Activated naive CD4-positive, alpha-beta T cell treated with anti-CD3 and anti-CD28 coated beads, Interleukin-2, amount 50 U/mL, for 16 hours (primary cell): ENCODE results near the gene CLDN7.

Experiments used
- DNase-seq: peaks from one replicate; pipeline ENCODE4 v3.0.0-alpha.2; 2020

The CLDN7 gene

DNA sequence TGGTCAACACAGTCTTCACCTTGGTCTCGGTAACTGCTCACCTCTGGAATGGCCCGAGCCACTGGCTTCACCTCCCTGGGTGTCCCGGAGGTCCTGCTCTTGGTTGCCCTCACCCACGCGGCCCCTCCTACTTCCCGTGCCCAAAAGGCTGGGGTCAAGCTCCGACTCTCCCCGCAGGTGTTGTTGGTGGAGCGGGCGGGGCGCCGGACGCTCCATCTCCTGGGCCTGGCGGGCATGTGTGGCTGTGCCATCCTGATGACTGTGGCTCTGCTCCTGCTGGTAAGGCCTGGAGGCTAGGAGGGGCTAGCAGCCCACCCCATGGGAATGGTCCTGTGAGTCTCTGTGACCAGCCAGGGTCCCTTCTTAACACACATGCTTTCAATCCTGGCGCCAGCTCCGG, 22.6 kb upstream of the CLDN7 start:
- DNase-seq: no peak

DNA sequence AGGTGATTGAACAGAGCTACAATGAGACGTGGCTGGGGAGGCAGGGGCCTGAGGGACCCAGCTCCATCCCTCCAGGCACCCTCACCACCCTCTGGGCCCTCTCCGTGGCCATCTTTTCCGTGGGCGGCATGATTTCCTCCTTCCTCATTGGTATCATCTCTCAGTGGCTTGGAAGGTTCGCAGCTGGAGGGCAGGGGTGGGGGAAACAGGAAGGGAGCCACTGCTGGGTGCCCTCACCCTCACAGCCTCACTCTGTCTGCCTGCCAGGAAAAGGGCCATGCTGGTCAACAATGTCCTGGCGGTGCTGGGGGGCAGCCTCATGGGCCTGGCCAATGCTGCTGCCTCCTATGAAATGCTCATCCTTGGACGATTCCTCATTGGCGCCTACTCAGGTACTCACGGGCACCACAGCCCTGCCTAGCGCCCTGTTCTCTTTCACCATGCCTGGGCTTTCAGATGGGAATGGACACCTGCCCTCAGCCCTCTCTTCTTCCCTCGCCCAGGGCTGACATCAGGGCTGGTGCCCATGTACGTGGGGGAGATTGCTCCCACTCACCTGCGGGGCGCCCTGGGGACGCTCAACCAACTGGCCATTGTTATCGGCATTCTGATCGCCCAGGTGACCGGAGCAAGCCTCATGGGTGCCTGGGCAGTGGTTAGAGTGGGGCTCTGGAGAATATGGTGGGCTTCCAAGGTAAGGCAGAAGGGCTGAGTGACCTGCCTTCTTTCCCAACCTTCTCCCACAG, 21.4 kb upstream of the CLDN7 start:
- no peak for DNase-seq

DNA sequence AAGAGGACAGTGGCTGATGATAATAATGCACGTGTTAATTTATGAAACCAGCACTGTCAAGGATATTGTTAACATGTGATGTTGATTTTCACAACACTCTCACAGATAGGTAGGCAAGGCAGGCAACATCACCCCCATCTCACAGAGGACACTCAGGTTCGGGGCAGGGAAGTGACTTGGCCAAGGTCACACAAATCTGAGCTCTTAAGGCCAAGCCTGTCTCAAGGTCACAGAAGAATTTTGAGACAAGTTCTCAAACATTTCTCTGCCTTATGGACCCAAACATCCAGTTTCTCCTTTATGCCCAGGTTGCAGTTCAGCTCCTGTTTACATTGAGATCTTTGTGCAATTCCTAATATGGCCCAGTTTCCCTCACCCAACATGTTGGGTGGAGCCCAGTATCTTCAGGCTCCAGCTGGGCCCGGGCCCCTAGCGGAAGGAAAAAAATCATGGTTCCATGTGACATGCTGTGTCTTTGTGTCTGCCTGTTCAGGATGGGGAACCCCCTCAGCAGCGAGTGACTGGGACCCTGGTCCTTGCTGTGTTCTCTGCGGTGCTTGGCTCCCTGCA, 20.6 kb upstream of the CLDN7 start:
- DNase-seq: no peak

DNA sequence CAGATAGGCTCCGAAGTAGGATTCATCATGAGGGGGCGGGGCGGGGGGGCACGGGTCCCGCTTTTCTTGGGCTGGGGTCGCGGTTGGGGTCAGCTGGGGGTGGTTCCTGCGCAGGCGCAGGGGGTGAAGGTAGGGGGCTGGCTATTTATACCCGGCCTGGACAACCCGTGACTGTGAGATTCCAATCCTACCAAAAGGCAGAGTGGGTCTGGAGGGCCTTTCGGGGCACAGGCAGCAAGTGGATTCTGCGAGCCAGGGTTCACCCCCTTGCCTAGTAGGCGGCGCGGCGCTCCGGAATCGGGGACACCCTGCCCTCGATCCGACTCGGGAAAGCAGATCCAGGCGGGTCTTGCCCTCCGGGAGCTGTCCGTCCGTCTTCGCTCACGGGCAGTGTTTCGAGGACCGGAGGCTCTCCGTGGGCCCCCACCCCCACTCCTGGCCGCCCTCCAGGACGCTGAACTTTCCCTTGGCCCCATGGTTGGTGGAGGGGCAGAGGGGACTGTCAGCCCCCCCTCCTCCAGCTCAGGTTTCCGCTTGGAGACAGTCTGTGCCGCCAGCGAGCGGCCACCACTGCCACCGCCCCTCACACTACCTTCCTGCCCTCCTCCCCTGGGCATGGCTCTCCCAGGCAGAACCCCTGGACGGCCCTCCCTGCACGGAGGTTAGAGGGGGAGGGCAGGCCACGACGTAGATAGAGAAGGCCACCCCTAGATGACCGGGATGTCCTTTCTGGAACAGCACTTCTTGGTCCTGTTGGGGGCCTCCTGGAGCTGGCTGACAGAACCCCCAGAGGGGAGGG, 19.9 kb upstream of the CLDN7 start:
- no peak for DNase-seq

DNA sequence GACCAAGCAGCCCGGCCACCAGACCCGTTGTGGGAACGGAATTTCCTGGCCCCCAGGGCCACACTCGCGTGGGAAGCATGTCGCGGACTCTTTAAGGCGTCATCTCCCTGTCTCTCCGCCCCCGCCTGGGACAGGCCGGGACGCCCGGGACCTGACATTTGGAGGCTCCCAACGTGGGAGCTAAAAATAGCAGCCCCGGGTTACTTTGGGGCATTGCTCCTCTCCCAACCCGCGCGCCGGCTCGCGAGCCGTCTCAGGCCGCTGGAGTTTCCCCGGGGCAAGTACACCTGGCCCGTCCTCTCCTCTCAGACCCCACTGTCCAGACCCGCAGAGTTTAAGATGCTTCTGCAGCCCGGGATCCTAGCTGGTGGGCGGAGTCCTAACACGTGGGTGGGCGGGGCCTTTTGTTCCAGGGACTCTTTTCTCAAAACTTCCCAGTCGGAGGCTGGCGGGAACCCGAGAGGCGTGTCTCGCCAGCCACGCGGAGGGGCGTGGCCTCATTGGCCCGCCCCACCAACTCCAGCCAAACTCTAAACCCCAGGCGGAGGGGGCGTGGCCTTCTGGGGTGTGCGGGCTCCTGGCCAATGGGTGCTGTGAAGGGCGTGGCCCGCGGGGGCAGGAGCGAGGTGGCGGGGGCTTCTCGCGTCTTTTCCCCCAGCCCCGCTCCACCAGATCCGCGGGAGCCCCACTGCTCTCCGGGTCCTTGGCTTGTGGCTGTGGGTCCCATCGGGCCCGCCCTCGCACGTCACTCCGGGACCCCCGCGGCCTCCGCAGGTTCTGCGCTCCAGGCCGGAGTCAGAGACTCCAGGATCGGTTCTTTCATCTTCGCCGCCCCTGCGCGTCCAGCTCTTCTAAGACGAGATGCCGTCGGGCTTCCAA, 19.0 kb upstream of the CLDN7 start, which contains the start of gene SLC2A4:
TSS of gene SLC2A4 (plus strand) at position 645 of the 879 bp plus-strand sequence. CDS start at position 862, 217 bp downstream.
- DNase-seq: peak; percentile 93

DNA sequence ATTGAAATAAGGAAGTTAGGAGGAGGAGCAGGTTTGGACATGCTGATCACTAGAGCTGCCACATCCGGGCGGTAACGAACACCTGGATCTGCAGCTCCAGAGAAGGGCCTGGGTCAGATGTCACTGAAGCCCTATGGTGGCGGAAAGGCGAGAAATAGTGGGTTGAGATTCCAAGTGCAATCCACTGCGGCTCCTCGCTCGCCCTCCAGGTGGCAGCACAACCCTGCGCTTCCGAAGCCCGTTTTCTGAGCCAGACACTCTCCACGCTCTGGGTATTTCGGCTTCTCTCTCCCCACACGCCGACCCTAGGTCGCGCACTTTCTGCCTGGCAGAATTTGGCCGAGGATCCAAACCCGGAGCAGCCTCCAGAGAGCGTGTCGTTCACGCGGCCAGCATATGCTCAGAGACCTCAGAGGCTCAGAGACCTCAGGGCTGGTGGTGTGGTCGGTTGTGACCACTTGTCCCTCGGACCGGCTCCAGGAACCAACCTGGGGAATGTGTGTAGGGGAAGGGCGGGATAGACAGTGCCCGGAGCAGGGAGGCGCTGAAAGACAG, 18.3 kb upstream of the CLDN7 start:
- peak; percentile 86 for DNase-seq

DNA sequence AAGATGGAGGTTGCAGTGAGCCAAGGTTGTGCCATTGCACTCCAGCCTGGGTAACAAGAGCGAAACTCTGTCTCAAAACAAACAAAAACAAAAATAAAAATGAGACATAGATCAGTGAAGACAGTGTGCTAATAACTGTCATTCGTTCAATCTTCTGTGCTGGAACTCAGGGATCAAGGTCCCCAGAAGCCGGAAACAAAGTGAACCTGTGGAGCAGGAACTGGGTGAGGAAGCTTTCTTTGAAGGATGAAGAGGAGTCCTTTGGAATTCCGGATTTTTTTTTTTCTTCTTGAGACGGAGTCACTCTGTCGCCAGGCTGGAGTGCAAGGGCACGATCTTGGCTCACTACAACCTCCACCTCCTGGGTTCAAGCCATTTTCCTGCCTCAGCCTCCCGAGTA, 17.2 kb upstream of the CLDN7 start:
- DNase-seq: no peak

DNA sequence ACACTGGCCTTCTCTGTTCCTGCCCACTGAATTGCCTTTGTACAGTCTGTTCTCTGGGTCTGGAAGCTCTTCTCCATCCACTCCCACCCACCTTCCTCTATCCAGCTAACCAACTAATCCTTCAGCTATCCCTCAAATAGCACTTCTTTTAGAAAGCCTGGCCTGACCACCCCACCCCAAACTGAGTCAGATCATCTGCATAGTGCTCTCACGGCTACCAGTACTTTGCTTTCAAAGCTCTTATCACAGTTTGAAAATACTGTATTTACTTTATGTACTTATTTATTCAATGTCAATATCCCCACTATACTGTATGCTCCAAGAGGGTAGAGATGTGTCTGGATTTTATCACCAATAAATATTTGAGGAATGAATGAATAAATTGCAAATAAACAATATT, 4.5 kb upstream of the CLDN7 start:
- DNase-seq: no peak

DNA sequence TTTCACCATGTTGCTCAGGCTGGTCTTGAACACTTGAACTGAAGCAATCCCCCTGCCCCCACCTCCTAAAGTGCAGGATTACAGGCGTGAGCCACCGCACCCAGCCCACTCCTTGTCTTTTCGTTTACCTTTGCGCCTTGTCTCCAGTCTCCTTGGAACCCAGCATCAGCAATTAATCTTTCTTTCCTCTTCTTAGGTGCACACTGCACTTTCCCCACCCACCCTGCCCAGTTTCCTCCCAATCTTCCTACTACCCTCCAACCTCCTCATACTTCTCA, 1.5 kb upstream of the CLDN7 start:
- DNase-seq: no peak

DNA sequence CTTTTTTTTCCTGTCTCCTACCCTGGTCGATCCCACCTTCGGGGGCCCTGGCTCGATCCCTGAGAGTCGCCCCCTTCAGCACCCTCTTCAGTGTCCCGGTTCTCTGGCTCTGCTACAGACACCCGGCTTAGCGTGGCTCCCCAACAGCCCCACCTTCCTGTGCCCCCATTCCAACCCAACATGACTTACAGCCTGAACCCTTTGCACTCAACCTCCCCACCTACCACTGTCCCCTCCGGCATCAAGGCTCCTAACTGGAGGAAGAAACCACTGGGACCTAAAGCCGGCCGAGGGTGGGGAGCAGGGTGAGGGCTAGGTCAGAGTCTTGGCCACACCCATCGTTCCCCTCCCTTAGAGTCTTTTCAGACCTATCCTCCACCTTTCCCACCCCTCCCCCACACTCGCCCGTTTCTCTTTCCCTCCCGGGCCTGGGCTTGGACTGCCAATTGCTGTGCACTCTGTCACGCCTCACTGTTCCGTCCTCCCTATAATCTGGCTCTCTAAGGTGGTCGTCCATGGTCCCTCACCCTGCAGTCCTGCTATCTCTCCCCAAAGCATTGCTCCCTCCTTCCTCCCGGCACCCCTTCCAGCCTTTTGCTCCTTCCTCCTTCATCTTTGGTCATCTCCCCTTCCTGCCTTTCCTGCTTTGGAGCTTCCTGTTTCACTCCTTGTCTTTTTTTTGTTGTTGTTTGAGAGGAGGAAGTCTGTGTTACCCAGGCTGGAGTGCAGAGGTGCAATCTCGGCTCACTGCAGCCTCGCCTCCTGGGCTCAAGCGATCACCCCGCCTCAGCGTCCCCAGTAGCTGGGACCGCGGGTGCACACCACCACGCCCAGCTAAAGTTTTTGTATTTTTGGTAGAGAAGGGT, 890 bp upstream of the CLDN7 start:
- DNase-seq: no peak

DNA sequence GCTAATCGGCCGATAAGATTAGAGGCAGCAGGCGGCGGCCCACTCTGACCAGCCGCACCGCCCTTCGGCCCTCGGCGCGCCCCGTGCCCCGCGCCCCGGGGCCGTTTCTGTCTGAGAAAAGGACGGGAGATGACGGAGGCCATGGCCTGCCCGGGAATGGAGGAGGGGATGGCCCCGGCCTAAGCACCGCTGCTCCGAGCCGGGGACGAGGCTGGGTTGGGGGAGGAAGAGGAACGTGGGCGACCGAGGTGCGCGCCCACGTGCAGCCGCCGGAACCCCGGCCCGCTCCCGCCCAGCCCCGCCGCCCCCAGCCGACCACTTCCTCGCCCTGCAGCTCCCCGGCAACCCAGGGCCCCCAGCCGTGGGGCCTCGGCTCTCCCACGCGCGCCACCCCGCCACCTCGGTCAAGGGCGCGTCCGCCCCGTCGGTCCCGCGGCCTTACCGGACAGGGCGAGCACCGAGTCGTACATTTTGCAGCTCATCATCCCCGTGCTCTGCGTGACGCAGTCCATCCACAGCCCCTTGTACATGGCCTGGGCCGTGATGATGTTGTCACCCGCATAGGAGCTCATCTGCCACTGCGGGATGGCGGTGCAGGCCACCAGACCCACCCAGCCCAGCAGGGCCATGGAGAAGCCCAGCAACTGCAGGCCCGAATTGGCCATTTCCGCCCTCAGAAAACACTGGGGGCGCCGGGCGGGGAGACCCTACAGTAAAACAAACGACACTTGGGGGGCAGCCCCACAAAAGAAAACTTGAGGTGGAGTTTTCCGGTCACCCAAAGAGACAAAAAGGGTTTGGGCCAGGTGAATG, 693 bp downstream of the CLDN7 start:
- peak; percentile 33 for DNase-seq

DNA sequence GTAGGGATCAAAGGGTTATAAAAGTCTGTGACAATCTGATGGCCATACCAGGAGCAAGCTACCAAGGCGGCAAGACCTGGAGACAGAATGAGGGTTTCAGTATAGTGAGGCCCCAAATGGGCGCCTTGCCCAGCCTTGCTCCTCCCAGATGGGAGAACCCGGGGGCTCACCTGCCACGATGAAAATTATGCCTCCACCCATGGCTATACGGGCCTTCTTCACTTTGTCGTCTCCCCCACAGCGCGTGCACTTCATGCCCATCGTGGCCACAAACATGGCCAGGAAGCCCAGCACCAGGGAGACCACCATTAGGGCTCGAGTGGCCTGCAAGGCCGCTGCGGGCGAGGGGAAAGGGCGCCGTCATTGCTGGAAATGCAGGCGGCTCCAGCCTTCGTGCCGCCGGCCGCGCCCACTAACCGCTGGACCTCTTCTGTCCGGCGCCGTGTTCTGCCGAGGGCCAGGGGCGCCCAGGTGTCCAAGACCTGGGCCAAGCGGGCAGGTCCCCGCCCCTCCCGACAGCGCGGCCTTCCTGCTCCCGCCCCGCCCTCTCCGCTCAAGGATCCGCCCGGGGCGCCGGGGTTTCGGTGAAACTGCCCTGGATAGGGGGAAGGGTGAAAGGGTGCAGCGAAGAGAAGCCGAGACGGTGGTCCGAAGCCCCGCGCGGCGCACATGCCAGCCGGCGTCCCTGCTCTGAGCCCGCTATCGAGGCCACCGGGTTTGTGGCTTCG, 1.5 kb downstream of the CLDN7 start:
- DNase-seq: no peak

DNA sequence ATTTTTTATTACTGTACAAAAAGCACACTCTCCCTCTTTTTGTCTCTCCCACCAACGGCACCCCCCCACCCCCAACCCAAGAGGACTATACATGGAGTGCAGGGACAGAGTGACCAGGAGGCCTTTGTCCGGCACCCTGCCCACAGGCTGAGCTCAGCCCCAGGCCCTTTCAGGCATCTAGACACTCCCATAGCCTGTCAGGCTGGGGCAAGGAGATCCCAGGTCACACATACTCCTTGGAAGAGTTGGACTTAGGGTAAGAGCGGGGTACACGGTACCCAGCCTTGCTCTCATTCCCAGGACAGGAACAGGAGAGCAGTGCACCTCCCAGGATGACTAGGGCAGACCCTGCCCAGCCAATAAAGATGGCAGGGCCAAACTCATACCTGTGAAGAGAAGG, 2.1 kb downstream of the CLDN7 start:
- DNase-seq: no peak

DNA sequence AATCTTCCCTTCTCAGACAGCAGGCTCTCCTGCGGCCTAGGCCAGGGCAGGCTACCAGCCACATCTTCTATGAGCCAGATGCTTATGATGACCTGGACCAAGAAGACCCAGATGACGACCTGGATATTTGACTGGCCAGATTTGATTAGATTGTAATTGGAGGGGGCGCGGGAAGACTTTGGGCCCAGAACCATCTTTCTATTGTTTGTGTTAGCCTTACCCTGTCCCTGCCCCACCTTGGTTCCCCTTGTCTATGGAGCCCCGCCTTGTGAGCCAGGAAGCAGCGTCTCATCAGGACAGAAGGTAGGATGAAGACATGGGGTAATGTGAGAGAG, 2.8 kb downstream of the CLDN7 start:
- no peak for DNase-seq

DNA sequence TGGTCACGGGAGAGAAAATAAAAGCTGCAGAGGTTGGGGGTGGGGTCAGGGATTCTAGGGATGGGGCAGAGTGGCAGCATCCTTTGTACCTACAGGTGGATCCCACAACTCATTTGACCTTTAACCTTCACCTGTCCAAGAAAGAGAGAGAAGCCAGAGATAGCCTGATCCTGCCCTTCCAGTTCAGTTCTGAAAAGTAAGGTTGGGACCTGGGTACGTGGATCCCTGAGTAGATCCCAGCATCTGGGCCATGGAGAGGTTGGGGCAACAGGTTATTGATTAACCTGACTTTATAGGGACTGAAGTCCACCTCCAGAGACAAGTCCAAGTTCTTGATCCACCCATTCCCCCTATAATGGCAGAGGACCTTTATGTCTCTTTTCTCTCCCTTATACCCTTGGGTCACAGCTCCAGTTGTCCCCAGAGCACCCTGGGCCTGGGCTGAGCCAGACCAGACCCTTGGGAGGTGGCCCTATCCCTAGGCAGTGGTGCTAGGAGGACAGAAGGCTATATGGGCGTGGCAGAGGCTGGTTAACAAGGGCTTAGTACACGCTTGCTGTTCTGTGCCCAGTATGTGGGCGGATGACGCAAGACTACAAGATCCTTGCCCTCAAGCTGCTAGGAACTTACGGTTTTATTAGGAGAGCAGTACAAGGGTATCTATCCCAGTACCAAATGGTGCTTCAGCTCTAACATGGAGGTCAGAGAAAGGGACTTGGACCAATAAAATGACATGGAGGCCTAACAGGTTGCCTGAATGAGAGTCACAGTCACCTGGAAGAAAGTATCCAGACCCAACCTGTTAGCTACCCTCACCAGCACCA, 3.3 kb downstream of the CLDN7 start:
- DNase-seq: no peak

DNA sequence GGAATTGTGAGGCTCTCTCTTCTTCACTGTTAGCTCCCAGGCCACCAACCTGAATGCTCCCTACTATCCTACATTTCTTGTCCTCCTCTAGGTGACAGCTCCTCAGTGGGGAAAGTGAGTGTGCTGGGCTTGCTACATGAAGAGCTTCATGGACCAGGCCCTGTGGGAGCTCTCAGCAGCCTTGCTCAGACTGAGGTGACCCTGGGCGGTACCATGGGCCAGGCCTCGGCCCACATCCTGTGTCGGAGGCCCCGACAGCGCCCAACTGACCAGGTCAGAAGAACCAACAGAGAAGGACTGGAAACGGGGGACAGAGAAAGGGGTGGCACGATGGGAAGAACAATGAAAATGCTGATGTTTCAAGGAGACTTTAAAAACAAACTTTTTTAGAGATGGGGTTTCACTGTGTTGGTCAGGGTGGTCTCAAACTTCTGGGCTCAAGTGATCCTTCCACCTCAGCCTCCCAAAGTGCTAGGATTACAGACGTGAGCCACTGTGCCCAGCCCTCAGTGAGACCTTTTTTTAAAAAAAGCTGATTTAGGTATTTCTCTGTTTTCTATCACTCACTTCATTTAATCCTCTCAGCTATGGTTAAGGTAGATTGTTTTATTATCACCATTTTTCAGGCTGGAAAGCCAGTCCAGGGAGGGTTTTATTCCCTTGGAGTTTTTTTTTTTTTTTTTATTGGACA, 5.4 kb downstream of the CLDN7 start:
- DNase-seq: no peak

DNA sequence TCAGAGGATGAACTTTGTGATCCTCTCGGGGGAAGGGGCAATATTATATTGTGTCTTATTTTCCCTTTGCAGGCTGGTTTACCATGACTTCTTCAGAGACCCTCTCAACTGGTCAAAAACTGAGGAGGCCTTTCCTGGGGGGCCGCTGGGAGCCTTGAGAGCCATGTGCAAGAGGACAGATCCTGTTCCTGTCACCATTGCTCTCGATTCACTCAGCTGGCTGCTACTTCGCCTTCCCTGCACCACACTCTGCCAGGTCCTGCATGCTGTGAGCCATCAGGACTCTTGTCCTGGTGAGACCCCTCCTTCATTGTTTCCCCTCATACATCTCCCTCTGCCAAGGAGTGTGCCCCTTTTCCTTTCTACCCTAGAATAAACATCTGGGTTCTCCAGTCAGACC, 7.8 kb downstream of the CLDN7 start:
- no peak for DNase-seq

DNA sequence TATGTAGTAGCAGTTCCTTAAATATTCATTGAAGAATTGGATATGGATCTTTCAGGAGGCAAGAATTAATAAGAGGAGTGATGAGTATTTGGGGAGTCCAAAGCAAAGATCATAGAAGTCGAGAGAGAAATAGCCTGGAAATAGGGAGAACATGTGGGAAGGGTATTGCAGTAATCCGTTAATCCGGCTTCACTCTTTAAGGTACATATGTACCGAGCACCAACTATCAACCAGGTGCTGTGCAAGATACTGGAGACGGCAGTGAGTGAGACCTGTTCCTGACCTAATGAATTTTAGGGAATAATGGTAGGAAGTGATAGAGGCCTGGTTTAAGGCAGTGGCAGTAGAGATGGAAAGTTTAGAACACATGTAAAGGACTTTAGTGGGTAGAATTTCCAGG, 9.2 kb downstream of the CLDN7 start:
- no peak for DNase-seq
